GM12873 (cell line): ENCODE measurements around the gene HOXC5.
A peak's percentile ranks its signal among the peaks of the same experiment; 100 is the strongest.

Experiments used
- CTCF ChIP-seq: IDR thresholded peaks from 2 replicates; pipeline ENCODE4 v1.5.1; 2012; ENCODE audit warnings: low read depth, mild to moderate bottlenecking, moderate library complexity, low read length, control low read depth; ENCODE audit not compliant: insufficient read depth; ENCODE audit errors: missing control alignments

HOXC5 gene

GRCh38 chr12:54005531-54005852 lies 27.4 kb upstream of the HOXC5 start:
- TF ChIP-seq CTCF = no peak

- peak; percentile 84 for TF ChIP-seq CTCF
Measured at GRCh38 chr12:54005853-54006558, 26.8 kb upstream of the HOXC5 start.

GRCh38 chr12:54006559-54007220 lies 26.2 kb upstream of the HOXC5 start:
- TF ChIP-seq CTCF = no peak

- no peak for TF ChIP-seq CTCF
Measured at GRCh38 chr12:54007538-54008259, 25.2 kb upstream of the HOXC5 start.

- no peak for TF ChIP-seq CTCF
Measured at GRCh38 chr12:54008260-54008552, 24.6 kb upstream of the HOXC5 start.

GRCh38 chr12:54009171-54010052 lies 23.4 kb upstream of the HOXC5 start:
- TF ChIP-seq CTCF = no peak
